SK-N-SH (cell line): ENCODE measurements around the gene ZNF366.

Experiments used
- CTCF ChIP-seq: fragments of 200-600 bp; sonication (generic); IDR thresholded peaks from 2 replicates; pipeline ENCODE4 v1.6.1; 2017; ENCODE audit warnings: antibody characterized with exemption, mild to moderate bottlenecking, moderate library complexity
- EZH2phosphoT487 ChIP-seq: fragments of 200-600 bp; sonication (generic); IDR thresholded peaks from 2 replicates; pipeline ENCODE4 v1.6.1; 2017; ENCODE audit warnings: low read depth, mixed run types, mild to moderate bottlenecking, antibody characterized with exemption, moderate library complexity, borderline replicate concordance
- GABPA ChIP-seq: IDR thresholded peaks from 2 replicates; pipeline ENCODE4 v1.4.0; 2012; ENCODE audit warnings: low read depth, mild to moderate bottlenecking
- GATA2 ChIP-seq: sonication (generic); formaldehyde crosslinking; IDR thresholded peaks from 2 replicates; pipeline ENCODE4 v1.5.0; 2020; ENCODE audit warnings: mild to moderate bottlenecking, missing genetic modification reagents
- IRF3 ChIP-seq: fragments of 150-350 bp; IDR thresholded peaks from 2 replicates; pipeline ENCODE4 v1.6.1; 2016; ENCODE audit warnings: mild to moderate bottlenecking, low read depth, low read length
- POLR2AphosphoS5 ChIP-seq: IDR thresholded peaks from 2 replicates; pipeline ENCODE4 v1.6.1; 2012; ENCODE audit warnings: low read depth, low read length
- REST ChIP-seq: IDR thresholded peaks from 2 replicates; pipeline ENCODE4 v1.6.1; 2012; ENCODE audit warnings: mild to moderate bottlenecking, low read depth, low read length, moderate library complexity
- TCF12 ChIP-seq: IDR thresholded peaks from 2 replicates; pipeline ENCODE4 v1.4.0; 2012
- USF1 ChIP-seq: IDR thresholded peaks from 2 replicates; pipeline ENCODE4 v1.4.0; 2012; ENCODE audit warnings: low read depth, borderline replicate concordance
- USF2 ChIP-seq: fragments of 150-350 bp; IDR thresholded peaks from 2 replicates; pipeline ENCODE4 v1.6.1; 2017; ENCODE audit warnings: antibody characterized with exemption, low read length, low read depth, borderline replicate concordance

GRCh38 chr5:72474516-72474915, 32.7 kb downstream of the ZNF366 start:
- TF ChIP-seq GABPA = no peak
- no peak for TF ChIP-seq CTCF
- TF ChIP-seq GATA2 (CRISPR knock-in tag) = no peak
- no peak for TF ChIP-seq USF1
- no peak for TF ChIP-seq POLR2AphosphoS5
- no peak for TF ChIP-seq REST
- TF ChIP-seq USF2 = no peak
- no peak for TF ChIP-seq TCF12
- no peak for TF ChIP-seq IRF3
- TF ChIP-seq EZH2phosphoT487 = no peak
